ENCODE measurements around the gene CHIT1. TPM values are rescaled to one million over a fixed set of nuclear protein-coding genes. Genes with fewer than 3 reads are reported as not detected.

Gene CHIT1
- total and polyA plus RNA-seq, 9 of the 15 experiments (the other 6 are each of a cell fraction or from before 2014, with no cell fraction given), result not detected

DNA sequence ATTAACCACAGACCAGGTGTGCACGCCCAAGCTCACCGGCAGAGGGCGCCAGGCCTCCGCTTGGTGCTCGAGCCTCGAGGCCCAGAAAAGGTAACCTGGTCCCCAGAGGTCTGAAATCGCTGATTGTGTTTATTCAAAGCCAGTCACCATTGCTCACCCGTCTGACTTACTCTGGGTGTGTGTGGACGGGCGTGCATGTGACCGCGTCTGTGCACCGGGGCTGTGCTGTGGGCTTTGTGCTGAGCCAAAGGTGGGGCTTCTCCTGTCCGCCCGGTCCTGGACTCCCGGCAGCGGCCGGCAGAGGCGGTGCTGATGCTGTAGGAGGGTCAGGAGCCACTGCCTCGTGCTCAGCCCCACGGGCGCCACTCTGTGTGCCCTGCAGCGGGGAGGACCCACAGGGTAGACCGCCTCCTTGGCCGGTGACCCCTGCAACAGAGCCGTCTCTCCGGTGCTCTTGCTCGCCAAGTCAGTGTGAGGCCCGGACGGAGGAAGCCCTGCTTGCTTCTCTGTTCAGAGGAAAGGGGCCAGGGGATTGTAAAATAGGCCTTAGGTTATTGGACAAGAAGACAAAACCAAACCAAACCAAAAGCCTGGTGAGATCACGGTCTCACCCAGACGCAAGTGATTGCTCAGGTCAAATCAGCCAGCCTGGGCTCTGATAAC lies 43.9 kb upstream of the CHIT1 start (continued):
- TF ChIP-seq CHD1 (IDR thresholded peaks at IDR 0.05; ENCODE audit: low read length) (no peak), ZNF324 (CRISPR knock-in tag; IDR thresholded peaks at IDR 0.05) (no peak), PHB (CRISPR knock-in tag; IDR thresholded peaks at IDR 0.05) (no peak), TARDBP (IDR thresholded peaks at IDR 0.05) (peak; percentile 60; the same call in 1 of the 2 replicates), YBX1 (IDR thresholded peaks at IDR 0.05) (no peak), ZNF165 (CRISPR knock-in tag; IDR thresholded peaks at IDR 0.05; ENCODE audit: borderline replicate concordance) (no peak), ZFP1 (CRISPR knock-in tag; IDR thresholded peaks at IDR 0.05) (no peak), TCFL5 (CRISPR knock-in tag; conservative IDR thresholded peaks at IDR 0.05) (no peak), ZNF384 (IDR thresholded peaks at IDR 0.05; ENCODE audit: low read depth, low read length) (peak; percentile 60; the same call in 1 of the 2 replicates), RAD21 (CRISPR knock-in tag; conservative IDR thresholded peaks at IDR 0.05 in 1 of 2, IDR thresholded peaks at IDR 0.05 in 1 of 2) (peak; percentile 100), ZNF12 (CRISPR knock-in tag; IDR thresholded peaks at IDR 0.05) (no peak), PTBP1 (IDR thresholded peaks at IDR 0.05; ENCODE audit: low read depth, low read length) (no peak), ZNF354B (CRISPR knock-in tag; IDR thresholded peaks at IDR 0.05) (no peak)
- TF ChIP-seq, protein P1, sequence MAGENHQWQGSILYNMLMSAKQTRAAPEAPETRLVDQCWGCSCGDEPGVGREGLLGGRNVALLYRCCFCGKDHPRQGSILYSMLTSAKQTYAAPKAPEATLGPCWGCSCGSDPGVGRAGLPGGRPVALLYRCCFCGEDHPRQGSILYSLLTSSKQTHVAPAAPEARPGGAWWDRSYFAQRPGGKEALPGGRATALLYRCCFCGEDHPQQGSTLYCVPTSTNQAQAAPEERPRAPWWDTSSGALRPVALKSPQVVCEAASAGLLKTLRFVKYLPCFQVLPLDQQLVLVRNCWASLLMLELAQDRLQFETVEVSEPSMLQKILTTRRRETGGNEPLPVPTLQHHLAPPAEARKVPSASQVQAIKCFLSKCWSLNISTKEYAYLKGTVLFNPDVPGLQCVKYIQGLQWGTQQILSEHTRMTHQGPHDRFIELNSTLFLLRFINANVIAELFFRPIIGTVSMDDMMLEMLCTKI (IDR thresholded peaks at IDR 0.05; ENCODE audit: partially characterized antibody), result no peak
- TF ChIP-seq, protein P2, sequence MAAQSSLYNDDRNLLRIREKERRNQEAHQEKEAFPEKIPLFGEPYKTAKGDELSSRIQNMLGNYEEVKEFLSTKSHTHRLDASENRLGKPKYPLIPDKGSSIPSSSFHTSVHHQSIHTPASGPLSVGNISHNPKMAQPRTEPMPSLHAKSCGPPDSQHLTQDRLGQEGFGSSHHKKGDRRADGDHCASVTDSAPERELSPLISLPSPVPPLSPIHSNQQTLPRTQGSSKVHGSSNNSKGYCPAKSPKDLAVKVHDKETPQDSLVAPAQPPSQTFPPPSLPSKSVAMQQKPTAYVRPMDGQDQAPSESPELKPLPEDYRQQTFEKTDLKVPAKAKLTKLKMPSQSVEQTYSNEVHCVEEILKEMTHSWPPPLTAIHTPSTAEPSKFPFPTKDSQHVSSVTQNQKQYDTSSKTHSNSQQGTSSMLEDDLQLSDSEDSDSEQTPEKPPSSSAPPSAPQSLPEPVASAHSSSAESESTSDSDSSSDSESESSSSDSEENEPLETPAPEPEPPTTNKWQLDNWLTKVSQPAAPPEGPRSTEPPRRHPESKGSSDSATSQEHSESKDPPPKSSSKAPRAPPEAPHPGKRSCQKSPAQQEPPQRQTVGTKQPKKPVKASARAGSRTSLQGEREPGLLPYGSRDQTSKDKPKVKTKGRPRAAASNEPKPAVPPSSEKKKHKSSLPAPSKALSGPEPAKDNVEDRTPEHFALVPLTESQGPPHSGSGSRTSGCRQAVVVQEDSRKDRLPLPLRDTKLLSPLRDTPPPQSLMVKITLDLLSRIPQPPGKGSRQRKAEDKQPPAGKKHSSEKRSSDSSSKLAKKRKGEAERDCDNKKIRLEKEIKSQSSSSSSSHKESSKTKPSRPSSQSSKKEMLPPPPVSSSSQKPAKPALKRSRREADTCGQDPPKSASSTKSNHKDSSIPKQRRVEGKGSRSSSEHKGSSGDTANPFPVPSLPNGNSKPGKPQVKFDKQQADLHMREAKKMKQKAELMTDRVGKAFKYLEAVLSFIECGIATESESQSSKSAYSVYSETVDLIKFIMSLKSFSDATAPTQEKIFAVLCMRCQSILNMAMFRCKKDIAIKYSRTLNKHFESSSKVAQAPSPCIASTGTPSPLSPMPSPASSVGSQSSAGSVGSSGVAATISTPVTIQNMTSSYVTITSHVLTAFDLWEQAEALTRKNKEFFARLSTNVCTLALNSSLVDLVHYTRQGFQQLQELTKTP (IDR thresholded peaks at IDR 0.05; ENCODE audit: low read depth in 1 of 2, partially characterized antibody in 2 of 2), result peak in 1 of 2 experiments; percentile 32
- TF ChIP-seq, protein P3, sequence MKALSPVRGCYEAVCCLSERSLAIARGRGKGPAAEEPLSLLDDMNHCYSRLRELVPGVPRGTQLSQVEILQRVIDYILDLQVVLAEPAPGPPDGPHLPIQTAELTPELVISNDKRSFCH (CRISPR knock-in tag; IDR thresholded peaks at IDR 0.05), result no peak
- TF ChIP-seq, protein P3 (tag; IDR thresholded peaks at IDR 0.05), result 0 out of 2 replicates have a peak, but pooled peaks have one; percentile 59
- TF ChIP-seq, protein P4, sequence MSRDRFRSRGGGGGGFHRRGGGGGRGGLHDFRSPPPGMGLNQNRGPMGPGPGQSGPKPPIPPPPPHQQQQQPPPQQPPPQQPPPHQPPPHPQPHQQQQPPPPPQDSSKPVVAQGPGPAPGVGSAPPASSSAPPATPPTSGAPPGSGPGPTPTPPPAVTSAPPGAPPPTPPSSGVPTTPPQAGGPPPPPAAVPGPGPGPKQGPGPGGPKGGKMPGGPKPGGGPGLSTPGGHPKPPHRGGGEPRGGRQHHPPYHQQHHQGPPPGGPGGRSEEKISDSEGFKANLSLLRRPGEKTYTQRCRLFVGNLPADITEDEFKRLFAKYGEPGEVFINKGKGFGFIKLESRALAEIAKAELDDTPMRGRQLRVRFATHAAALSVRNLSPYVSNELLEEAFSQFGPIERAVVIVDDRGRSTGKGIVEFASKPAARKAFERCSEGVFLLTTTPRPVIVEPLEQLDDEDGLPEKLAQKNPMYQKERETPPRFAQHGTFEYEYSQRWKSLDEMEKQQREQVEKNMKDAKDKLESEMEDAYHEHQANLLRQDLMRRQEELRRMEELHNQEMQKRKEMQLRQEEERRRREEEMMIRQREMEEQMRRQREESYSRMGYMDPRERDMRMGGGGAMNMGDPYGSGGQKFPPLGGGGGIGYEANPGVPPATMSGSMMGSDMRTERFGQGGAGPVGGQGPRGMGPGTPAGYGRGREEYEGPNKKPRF (IDR thresholded peaks at IDR 0.05; ENCODE audit: low read depth, low read length), result no peak
- TF ChIP-seq, protein P5, sequence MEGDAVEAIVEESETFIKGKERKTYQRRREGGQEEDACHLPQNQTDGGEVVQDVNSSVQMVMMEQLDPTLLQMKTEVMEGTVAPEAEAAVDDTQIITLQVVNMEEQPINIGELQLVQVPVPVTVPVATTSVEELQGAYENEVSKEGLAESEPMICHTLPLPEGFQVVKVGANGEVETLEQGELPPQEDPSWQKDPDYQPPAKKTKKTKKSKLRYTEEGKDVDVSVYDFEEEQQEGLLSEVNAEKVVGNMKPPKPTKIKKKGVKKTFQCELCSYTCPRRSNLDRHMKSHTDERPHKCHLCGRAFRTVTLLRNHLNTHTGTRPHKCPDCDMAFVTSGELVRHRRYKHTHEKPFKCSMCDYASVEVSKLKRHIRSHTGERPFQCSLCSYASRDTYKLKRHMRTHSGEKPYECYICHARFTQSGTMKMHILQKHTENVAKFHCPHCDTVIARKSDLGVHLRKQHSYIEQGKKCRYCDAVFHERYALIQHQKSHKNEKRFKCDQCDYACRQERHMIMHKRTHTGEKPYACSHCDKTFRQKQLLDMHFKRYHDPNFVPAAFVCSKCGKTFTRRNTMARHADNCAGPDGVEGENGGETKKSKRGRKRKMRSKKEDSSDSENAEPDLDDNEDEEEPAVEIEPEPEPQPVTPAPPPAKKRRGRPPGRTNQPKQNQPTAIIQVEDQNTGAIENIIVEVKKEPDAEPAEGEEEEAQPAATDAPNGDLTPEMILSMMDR (IDR thresholded peaks at IDR 0.05 in 2 of 3, conservative IDR thresholded peaks at IDR 0.05 in 1 of 3; ENCODE audit: insufficient read depth in 2 of 3, low read depth in 1 of 3, low read length in 3 of 3), result peak; percentile 96 to 100 (median 98)
